GM19043 (cell line): ENCODE data around the gene MYO1B.
"Not testable (repeated sequence)": the region's sequence is repeated elsewhere in the genome, so short reads cannot be mapped to it uniquely, and the experiment has no call there.

Experiments used
- ATAC-seq: cut with Tn5 transposase; IDR thresholded peaks from one replicate; pipeline ENCODE4 v1.9.1; 2021; ENCODE audit warnings: low read depth; ENCODE audit not compliant: unreplicated experiment

The MYO1B gene

GRCh38 chr2:191436368-191437055 lies 191.3 kb downstream of the MYO1B start:
- ATAC-seq: no peak

GRCh38 chr2:191439481-191439880 lies 194.3 kb downstream of the MYO1B start:
- no peak for ATAC-seq

GRCh38 chr2:191441496-191442214 lies 196.5 kb downstream of the MYO1B start:
- no peak for ATAC-seq

GRCh38 chr2:191443446-191443845 lies 198.2 kb downstream of the MYO1B start:
- ATAC-seq: no peak

GRCh38 chr2:191446910-191447309 lies 201.7 kb downstream of the MYO1B start:
- ATAC-seq: no peak

GRCh38 chr2:191451116-191451515 lies 205.9 kb downstream of the MYO1B start:
- ATAC-seq: no peak

GRCh38 chr2:191452065-191452464 lies 206.9 kb downstream of the MYO1B start:
- ATAC-seq: no peak

GRCh38 chr2:191453761-191454160 lies 208.6 kb downstream of the MYO1B start:
- ATAC-seq: no peak

- ATAC-seq: not testable (repeated sequence)
These were observed 211.3 kb downstream of the MYO1B start for GRCh38 chr2:191456506-191456905.

GRCh38 chr2:191459158-191459557 lies 214.0 kb downstream of the MYO1B start:
- no peak for ATAC-seq

- ATAC-seq: no peak
These were observed 217.2 kb downstream of the MYO1B start for GRCh38 chr2:191462370-191462769.

- ATAC-seq: no peak
These were observed 218.6 kb downstream of the MYO1B start for GRCh38 chr2:191463790-191464189.

- ATAC-seq: no peak
These were observed 220.7 kb downstream of the MYO1B start for GRCh38 chr2:191465766-191466420.

- no peak for ATAC-seq
These were observed 221.9 kb downstream of the MYO1B start for GRCh38 chr2:191467113-191467512.

GRCh38 chr2:191470306-191470705 lies 225.1 kb downstream of the MYO1B start:
- no peak for ATAC-seq

GRCh38 chr2:191474464-191474863 lies 229.3 kb downstream of the MYO1B start:
- no peak for ATAC-seq
